SIG-M5 treated with dmso at 0.1 percent for 504 hours (cell line): ENCODE results near the gene ARHGAP27.

Source experiments
- DNase-seq: peaks from one replicate; lab custom pipeline; 2025; ENCODE audit not compliant: unreplicated experiment; lab: John Stamatoyannopoulos, UW

The ARHGAP27 gene

DNA sequence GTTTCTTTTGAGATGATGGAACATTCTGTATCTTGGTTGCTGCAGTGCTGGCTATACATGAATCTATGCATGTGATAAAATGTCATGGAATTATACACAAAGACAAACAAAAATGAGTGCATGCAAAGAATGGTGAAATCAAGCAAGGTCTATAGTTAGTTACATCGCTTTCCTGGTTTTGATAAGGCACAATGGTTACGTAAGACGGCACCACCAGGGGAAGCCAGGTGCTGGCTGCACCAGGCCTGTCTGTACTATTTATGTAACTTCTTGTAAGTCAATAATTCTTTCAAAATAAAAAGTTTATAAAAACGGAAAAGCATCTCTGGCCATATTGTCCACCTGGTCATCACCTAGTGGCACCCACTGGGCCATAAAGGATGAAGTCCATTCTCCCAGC lies 46.5 kb downstream of the ARHGAP27 start:
- peak; percentile 32 for DNase-seq

DNA sequence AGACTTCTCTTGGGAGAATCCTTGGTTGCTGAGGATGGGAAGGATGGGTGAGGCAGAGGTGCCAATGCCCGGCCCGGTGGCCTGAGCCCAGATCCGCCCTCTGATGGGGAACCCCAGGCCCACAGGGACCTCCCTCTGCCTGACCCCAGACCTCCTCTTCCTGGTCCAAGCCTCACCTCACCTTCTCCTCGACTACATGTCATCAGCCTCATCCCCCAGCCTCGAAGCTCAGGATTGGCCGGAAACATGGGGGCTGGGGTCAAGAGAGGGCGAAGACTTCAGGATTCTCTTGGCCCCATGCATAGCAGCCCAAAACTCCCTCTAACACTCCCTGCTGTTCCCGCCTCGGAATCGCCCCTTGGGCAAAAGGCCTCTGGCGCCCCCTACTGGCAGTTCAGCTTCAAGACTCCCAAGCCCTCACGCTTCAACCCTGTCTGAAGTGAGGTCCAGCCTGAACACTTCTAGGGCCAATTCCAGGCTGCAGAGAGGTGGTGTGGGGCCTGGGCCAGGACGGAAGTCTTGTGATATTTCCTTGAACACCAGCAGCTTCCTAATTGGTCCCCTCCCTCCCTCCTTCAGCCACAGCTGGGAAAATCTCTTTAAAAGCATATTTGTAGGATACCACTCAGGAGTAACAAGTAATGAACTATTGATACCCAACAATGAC lies 47.2 kb downstream of the ARHGAP27 start:
- DNase-seq: peak; percentile 84

DNA sequence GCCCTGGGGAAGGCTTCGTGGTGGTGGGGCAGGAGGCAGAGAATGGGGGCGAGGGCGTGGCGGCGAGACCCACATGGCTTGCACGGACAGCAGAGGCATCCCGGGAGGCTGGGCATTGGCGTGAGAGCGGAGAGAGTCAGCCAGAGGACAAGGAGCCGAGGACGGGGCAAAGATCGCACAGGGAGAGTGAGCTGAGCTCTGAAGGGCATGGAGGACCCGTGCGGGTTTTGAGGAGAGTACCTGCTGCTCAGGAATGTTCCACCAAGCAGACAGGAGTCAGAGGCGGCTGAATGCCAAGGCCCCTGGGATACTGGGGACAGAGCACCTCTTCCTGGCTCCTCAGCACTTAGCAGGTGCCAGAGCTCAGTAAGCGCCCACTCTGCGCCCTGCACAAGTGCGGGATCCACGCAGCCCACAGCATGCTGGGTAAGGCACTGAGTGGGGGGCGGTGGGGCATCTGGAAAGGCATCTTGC lies 47.8 kb downstream of the ARHGAP27 start:
- DNase-seq: no peak

DNA sequence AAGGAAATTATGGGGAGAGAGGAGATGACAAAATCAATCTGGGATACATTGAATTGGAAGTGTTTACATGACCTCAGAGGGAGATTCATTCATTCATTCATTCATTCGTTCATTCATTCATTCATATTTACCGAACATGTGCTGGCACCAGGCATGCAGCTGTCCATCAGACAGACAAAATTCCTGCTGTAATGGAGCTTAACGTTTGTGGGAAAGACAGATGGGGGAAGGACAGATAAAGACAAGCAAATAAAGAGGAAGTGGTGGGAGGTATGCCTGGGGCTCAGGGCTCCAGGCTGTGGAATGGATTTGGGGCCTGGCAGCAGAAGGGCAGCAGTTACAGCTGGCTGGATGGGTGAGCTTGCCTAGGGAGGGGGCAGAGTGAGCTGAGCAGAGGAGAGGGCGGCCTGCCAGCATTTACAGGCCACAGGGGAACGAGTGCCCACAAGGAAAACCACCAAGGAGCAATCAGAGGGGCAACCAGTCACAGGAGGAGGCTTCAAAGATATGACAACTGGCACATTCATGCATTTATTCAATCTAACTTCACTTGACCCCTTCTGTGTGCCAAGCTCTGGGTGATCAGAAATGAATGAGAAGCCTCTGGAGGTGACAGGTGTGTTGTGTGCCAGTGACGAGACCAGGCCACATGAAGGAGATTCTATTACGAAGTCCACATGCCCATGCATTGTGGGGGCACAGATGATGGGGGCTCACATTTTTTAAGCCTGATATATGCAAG lies 48.5 kb downstream of the ARHGAP27 start:
- peak; percentile 49 for DNase-seq

DNA sequence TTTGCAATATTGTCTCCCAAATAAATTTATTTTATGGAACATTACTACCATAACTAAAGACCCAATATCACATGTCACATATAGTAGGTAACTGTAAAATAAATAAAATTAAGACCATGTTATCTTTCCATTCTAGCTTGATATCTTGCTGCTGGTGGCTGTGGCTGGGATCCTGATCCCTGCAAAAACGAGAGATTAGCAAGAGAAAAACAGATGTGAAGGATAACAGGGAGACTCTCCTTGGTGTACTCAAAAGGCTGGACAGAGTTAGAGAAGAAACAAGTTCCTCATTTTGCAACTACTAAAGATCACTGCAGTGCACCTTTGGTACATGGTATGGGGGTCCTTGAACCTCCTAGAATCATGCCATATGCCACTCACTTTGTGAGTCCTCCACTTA lies 49.7 kb downstream of the ARHGAP27 start:
- DNase-seq: no peak

DNA sequence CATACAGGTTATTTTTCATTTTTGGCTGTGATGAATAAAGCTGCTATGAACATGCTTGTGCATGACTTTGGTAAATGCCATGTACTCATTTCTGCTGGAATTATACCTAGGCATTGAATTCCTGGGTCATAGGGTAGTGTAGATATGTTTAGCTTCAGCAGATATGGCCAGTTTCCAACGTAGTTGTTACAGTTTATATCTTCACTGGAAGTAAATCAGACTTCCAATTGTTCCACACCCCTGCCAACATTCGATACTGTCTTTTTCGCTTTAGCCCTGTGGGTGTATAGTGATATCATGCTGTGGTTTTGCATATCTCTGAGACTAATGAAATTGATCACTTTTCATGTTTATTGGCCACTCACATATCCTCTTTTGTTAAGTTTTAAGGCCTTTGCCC lies 50.4 kb downstream of the ARHGAP27 start:
- no peak for DNase-seq

DNA sequence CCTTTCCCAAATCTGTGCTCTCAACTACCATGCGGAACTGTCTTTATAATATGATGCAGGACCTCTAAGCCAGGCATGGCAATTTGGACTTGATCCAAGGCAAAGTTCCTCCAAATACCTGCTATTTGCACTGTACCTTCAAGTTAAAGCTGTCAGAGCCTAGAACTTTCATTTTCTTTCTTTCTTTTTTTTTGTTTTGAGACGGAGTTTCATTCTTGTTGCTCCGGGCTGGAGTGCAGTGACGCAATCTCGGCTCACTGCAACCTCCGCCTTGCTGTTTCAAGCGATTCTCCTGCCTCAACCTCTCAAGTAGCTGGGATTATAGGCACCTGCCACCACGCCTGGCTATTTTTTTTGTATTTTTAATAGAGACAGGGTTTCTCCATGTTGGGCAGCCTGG lies 51.7 kb downstream of the ARHGAP27 start:
- DNase-seq: no peak

DNA sequence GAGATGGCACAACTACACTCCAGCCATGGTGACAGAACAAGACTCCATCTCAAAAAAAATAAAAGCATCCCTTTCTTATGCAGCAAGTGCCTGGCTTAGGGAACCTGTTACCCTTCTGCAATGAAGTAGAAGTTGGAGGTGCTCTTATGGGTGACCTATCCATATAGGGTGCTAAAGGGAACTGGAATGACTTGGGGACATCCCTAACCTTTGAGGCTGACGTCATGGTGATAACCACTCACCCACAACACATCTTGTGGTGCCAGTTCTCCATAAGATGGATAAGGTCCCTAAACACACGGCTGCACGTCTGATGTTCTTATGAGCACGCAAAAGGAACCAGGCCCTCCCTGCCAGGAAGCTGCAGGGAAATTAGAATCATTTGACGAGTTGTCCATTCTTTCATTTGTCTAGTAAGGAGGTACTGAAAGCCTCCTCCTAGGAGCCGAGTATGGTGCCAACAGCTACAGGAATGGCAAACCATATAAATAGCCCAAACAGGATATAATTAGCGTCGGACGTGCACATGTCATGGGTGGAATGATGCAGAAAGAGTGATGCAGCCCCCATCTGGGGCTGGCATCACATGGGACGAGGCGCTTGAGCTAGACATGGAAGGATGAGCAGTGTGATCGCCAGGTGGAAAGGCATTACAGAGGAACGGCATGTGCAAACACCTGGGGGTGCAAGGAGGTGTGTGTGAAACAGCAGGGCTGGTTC lies 52.5 kb downstream of the ARHGAP27 start:
- no peak for DNase-seq

DNA sequence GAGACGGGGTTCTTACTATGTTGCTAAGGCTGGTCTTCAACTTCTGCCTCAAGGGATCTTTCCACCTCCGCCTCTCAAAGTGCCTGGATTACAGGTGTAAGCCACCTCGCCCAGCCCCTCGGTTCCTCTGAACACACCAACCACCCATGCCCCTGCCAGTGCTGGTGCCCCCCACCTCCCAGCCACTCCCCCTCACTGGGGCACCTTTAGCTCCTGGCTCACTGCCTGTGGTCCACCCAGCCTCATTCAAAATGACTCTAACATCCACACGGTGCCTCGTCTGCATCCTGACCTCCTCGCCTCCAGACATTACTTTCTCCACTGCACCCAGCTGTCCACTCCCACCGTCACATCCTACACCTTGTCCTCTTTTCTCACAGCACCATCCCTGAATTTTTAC lies 55.3 kb downstream of the ARHGAP27 start:
- no peak for DNase-seq

DNA sequence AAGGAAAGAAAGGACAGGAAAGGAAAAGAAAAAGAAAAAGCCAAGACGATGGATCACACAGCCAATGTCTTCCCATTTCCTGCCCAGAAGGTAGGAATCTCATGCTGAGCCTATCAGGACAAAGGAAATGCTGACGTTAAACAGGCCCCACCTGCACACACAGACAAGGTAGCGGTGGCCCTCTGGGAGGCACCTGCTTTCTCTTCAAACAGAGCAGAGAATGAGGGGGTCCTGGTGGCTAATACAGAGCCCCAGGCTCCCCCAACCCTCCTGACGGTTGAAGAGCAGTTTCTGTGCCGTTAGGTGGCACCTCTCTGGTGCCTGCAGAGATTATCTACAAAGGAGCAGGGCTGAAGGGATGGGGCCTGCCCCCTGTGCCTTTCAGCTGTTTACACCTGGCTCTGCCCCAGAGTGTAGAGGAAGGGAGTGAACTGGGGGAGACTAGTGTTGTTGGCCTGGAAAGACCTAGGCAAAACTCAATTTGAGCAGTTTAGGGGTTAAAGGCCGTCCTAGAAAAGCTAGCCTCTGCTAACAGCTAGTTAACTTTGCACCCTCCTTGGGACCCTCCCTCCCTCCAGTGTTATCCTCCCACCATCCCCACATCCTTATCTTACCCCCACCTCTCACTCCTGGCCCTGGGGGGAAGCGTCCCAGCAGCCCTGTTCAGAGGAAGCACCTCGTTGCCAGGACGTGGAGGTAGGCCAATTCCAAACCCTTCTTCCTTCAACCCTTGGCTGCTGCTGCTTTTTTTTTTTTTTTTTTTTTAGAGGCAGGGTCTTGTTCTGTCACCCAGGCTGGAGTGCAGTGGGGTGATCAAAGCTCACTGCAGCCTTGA lies 56.3 kb downstream of the ARHGAP27 start:
- no peak for DNase-seq

DNA sequence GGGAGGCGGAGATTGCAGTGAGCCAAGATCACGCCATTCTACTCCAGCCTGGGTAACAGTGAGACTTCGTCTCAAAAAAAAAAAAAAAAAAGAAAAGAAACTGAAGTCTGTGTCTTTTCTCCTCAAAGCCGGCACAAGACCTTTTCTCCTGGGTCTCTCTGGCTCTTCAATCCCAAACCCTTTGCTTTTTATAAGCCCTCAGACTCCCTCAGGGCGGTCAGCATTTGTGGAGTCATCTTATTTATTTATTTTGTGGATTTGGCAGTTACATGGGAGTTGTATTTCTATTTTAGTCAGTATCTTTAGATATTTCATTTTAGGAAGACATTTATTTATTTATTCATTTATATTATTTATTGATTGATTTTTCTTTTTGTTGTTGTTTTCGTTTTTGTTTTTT lies 58.2 kb downstream of the ARHGAP27 start:
- DNase-seq: no peak

DNA sequence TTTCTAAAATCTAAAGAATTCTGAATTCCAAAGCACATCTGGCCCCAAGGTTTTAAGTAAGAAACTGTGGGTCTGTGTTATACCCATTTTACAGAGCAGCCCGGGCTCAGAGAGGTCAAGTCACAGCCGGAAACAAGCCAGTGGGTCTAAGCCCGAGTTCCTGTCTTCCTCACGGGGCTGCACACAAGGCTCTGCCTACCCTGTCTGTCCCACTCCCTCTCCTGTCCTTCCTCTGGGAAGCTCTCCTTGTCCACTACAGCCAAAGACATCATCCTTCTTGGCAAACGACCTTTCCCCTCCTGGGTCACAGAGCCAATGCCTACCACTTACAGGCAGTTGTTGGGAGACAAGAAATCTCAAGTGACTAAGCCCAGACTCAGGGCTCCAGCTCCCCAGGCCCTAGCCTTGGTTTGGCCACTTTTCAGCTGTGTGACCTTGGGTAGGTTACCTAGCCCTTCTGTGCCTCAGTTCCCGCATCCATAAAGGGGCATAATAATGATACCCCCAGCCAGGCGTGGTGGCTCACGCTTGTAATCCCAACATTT lies 60.3 kb downstream of the ARHGAP27 start:
- no peak for DNase-seq

DNA sequence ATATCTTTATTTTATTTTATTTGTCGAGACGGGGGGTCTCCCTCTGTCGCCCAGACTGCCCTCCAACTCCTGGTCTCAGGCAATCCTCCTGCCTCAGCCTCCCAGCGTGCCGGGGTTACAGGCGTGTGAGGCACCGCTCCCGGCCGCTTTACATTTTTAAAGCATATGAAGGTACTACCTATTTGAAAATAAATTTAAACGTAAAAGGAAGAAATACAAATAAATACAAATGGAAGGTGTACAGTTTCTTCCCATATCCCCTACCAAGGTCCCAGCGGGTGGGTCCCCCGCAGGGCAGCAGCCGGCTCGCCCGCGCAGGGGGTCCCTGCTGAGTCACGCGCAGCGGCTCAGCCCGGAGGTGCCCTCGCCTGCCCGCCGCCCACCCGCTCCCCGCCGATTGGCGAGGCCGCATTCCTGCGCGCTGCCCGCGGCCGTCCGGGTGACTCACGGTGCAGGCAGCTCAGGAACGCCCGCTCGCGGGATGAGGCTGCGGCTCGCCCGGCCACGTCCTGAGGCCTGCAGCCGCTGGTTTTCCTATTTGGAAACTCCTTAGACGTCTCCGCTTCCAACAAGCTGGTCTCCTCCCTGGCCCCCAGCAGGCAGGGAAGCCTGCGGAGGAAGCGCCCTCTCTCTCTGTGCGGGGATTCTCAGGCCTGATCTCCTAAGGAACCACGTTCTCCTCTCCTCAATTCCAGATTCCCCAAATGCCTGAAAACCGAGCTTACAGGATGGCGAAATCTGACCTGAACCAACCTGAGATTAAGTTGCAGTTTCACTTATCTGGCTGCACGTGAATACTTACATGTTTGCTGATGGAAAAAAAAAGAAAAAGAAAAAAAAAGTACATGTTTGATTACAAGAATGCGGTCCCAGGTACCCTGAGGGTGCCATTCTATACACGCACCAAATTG lies 61.0 kb downstream of the ARHGAP27 start:
- DNase-seq: peak; percentile 34

DNA sequence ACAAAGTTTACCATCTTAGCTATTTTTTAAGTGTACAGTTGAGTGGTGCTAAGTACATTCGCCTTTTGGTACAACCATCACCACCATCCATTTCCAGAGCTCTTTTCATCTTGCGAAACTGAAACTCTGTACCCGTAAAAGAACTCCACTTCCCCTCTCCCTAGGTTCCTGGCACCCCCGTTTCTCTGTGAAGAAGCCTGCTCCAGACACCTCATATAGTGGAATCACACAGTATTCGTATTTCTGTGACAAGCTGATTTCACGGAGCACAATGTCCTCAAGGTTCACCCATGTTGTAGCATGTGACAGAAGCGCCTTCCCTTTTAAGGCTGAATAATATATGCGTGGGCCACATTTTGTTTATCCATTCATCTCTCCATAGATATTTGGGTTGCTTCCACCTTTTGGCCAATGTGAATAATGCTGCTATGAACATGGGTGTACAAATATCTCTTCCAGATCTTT lies 61.7 kb downstream of the ARHGAP27 start:
- DNase-seq: peak; percentile 63

DNA sequence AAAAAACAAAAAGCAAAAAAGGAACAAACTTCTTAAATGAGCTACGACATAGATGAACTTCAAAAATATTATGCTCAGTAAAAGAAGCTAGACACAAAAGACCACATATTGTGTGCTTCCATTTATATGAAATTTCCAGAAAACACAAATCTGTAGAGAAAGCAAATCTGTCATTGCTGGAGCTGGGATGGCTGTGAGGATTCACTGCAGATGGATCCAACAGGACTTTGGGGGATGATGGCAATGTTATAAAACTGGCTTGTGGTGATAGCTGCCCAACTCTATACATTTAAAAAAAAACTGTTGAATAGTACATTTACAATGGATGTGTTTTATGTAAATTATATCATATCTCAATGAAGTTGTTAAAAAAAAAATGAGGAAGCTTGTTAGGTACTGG lies 63.2 kb downstream of the ARHGAP27 start:
- DNase-seq: no peak

DNA sequence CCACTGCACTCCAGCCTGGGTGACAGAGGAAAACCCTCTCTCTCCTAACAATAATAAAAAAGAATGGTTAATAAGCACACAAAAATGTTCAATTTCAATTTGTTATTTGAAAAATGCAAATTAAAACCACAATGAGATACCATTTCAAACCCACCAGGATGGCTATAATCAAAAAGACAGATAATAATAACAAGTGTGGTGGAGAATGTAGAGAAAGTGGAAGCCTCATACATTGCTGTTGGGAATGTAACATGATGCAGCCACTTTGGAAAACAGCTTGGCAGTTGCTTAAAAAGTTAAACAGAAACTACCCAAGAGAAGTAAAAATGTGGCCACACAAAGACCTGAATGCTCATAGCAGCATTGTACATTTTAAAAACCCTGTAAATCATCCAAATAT lies 64.0 kb downstream of the ARHGAP27 start:
- DNase-seq: no peak

DNA sequence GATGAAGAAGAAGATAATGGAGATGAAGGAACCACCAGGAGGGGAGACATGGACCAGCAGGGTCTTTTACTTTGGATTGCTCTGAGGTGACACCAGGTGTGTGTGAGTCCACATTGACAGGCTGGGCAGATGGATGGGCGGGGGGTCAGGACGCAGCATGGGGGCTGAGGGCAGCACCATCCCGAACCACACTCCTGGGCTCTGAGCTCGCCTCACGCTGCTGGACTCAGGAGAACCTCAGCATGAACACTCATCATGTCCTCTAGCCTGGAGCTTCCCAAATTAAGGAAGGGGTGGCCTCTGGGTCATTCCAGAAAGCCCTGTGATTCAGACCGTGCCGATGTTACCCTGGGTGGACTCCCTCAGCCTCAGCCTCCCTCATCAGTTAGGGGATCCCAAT lies 65.5 kb downstream of the ARHGAP27 start:
- no peak for DNase-seq

DNA sequence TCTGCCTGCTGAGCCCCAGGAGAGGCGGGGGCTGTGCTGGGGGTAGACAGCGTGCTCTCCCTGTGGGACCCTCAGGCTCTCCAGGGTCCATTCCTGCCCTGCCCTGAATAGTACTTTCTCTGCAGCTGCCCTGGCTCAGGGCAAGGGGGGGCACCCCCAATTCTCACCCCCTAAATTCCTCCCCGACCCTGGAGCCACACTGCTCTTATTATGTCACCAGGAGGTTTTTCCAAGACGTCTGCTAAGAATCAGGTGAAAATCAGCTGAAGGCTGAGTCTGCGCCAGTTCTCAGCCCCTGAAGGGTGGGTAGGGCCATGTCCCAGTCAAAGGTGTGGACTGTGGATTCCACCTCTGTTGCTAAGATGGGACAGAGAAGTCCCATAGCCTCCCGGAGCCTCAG lies 66.0 kb downstream of the ARHGAP27 start:
- DNase-seq: no peak

DNA sequence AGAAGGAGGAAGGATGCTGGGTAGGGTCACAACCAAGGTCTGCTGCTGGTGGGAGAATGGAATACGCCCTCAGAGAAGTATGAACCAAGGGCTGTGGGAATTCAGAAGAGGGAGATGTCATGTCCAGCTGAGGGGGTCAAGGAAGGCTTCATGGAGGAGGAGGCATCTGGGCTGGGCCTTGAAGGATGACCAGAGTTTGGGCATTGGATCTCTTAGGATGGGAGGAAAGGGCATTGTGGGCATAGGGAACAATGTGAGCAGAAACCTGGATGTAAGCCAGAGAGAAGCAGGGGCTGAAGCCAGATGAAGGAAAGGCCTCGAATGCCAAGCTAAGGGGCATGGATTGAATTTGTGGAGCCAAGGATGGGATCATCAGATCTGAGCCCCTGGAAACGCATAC lies 66.6 kb downstream of the ARHGAP27 start:
- no peak for DNase-seq
